NCI-H1048 (cell line): ENCODE data around the gene TBC1D3B.
"Not testable (repeated sequence)": the region's sequence is repeated elsewhere in the genome, so short reads cannot be mapped to it uniquely, and the experiment has no call there.

Experiments
- DNase-seq: peaks from one replicate; lab custom pipeline; 2025; lab: John Stamatoyannopoulos, UW

Gene TBC1D3B

GRCh38 chr17:36201102-36201501 is 24.7 kb upstream of the TBC1D3B start:
- not testable (repeated sequence) for DNase-seq

- DNase-seq = no peak
Measured at GRCh38 chr17:36198831-36199465, 22.5 kb upstream of the TBC1D3B start.

GRCh38 chr17:36197387-36197703 is 20.9 kb upstream of the TBC1D3B start:
- DNase-seq = no peak

- DNase-seq = no peak
Measured at GRCh38 chr17:36196131-36196486, 19.7 kb upstream of the TBC1D3B start.

- no peak for DNase-seq
Measured at GRCh38 chr17:36195434-36196130, 19.1 kb upstream of the TBC1D3B start.

- DNase-seq = not testable (repeated sequence)
Measured at GRCh38 chr17:36194832-36195433, 18.5 kb upstream of the TBC1D3B start.

- DNase-seq = not testable (repeated sequence)
Measured at GRCh38 chr17:36194147-36194831, 17.9 kb upstream of the TBC1D3B start.

GRCh38 chr17:36193216-36193775 is 16.9 kb upstream of the TBC1D3B start:
- no peak for DNase-seq

- not testable (repeated sequence) for DNase-seq
Measured at GRCh38 chr17:36190549-36191330, 14.3 kb upstream of the TBC1D3B start.

GRCh38 chr17:36189993-36190392 is 13.6 kb upstream of the TBC1D3B start:
- DNase-seq = not testable (repeated sequence)

GRCh38 chr17:36188891-36189306 is 12.5 kb upstream of the TBC1D3B start:
- DNase-seq = no peak

GRCh38 chr17:36187943-36188665 is 11.7 kb upstream of the TBC1D3B start:
- DNase-seq = not testable (repeated sequence)

- not testable (repeated sequence) for DNase-seq
Measured at GRCh38 chr17:36186810-36187763, 10.7 kb upstream of the TBC1D3B start.

- DNase-seq = no peak
Measured at GRCh38 chr17:36185416-36185815, 9.0 kb upstream of the TBC1D3B start.

- DNase-seq = no peak
Measured at GRCh38 chr17:36184023-36184765, 7.8 kb upstream of the TBC1D3B start.

- DNase-seq = no peak
Measured at GRCh38 chr17:36183001-36183971, 6.8 kb upstream of the TBC1D3B start.

GRCh38 chr17:36182176-36183000 is 6.0 kb upstream of the TBC1D3B start:
- DNase-seq = no peak
